H1 (cell line): ENCODE results near the gene PPP1R18. TPM values are rescaled to one million over a fixed set of nuclear protein-coding genes. Genes with fewer than 3 reads are reported as not detected.

ENCODE experiments used
- SUZ12 ChIP-seq: fragments of 200-600 bp; sonication (generic); IDR thresholded peaks from 2 replicates; pipeline ENCODE4 v1.6.1; 2012; ENCODE audit warnings: mild to moderate bottlenecking, inconsistent platforms, low read length, moderate library complexity, mixed read lengths
- polyA plus RNA-seq, 7 experiments: library from polyadenylated mRNA; depleted of rRNA in 3 of 7; stranded (reverse) in 5 of 7; unstranded in 2 of 7; fragments of >200 nt in 5 of 7; fragments of 200-250 nt in 2 of 7; gene quantifications; 1 replicate in 5 of 7; 2 replicates in 1 of 7; 4 replicates in 1 of 7; pipeline versions ENCODE4 v1.2.1 to v1.2.3, GENCODE V29; 2011 to 2013; ENCODE audit warnings: missing spikeins in 2 of 7, mixed read lengths in 2 of 7
- total RNA-seq: library from RNA; stranded (reverse); fragmentation: NEBNext Ultra II Directional; extraction: Animal tissue kit (Norgen Biotek cat#: 25700); gene quantifications from 2 replicates; pipeline ENCODE4 v1.2.1, GENCODE V29; 2021

PPP1R18 gene
- total and polyA plus RNA-seq, 2 of the 8 experiments (the other 6 are each of a cell fraction or from before 2014, with no cell fraction given) = 25.1 to 29.1 TPM

- TF ChIP-seq SUZ12 = no peak
These were observed 13.8 kb downstream of the PPP1R18 start, which contains the start of gene DHX16 (continued) for GRCh38 chr6:30672445-30673253.
